ENCODE measurements around the gene ANKRD60. TPM values are rescaled to one million over a fixed set of nuclear protein-coding genes. Genes with fewer than 3 reads are reported as not detected.

The ANKRD60 gene
- polyA plus RNA-seq, 2 donors: not detected

DNA sequence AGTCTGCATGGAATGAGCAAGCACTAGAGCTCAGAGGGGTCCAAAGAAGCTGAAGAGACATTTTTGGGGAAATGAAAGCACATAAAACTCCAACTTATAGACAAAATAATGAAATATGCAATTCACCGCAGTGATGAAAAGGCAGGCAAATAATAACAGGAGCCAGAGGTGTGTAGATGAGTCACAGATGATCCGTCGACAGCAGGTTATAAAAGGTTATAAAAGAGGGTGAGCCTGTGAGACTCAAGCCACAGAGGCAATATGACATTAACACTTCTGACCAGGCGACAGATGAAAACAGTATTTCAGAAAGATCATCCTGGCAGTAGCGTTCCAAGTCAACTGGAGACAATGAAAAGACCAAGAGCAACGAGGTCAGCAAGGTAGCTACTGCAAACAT is 35.8 kb upstream of the ANKRD60 start:
- WGBS, 2 donors: 76 to 79% methylated on average over 6 of the region's 6 CpGs
- no peaks in the 10 kb centered on the region for H3K27me3 ChIP-seq (ENCODE audit: control insufficient read depth in 1 of 2, insufficient read depth in 2 of 2, low read length in 2 of 2)
- H3K4me1 ChIP-seq (ENCODE audit: control insufficient read depth in 2 of 2, insufficient read depth in 2 of 2, low read length in 1 of 2): no peaks in the 10 kb centered on the region
- H3K36me3 ChIP-seq (ENCODE audit: control insufficient read depth in 2 of 2, insufficient read depth in 2 of 2, low read length in 1 of 2): peaks cover 0 to 26% of the 10 kb centered on the region in 2 donors
- no peak overlapping the region for H3K27ac ChIP-seq (ENCODE audit: low read depth in 2 of 2, low read length in 1 of 2)
- H3K4me3 ChIP-seq (ENCODE audit: low read depth in 1 of 2, low read length in 2 of 2): no peak overlapping the region
- H3K9me3 ChIP-seq (ENCODE audit: control insufficient read depth in 2 of 2, insufficient read depth in 1 of 2, low read depth in 1 of 2, low read length in 1 of 2): no peaks in the 10 kb centered on the region

DNA sequence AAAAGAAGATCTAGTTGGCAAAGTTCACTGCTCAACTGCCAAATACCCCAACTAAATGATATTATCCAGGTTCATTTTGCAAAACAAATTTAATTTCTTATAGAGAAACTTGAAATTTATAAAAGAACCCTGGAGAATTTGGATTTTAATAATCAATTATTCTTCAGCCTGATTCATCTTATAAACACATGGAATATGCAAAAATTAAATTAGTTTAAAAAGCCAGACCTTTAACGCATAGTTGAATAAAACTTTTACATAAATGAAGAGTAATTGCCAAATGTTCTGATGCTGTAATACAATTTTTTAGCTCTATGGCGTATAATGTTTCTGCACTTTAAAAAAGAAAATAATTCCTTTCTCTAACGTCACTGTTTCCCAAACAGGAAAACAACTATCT is 33.2 kb upstream of the ANKRD60 start:
- Histone ChIP-seq H3K4me1 (ENCODE audit: control insufficient read depth in 2 of 2, insufficient read depth in 2 of 2, low read length in 1 of 2) (no peaks in the 10 kb centered on the region), H3K4me3 (ENCODE audit: low read depth in 1 of 2, low read length in 2 of 2) (no peak overlapping the region), H3K36me3 (ENCODE audit: control insufficient read depth in 2 of 2, insufficient read depth in 2 of 2, low read length in 1 of 2) (peaks cover 2 to 17% of the 10 kb centered on the region in 2 donors), H3K27me3 (ENCODE audit: control insufficient read depth in 1 of 2, insufficient read depth in 2 of 2, low read length in 2 of 2) (no peaks in the 10 kb centered on the region), H3K9me3 (ENCODE audit: control insufficient read depth in 2 of 2, insufficient read depth in 1 of 2, low read depth in 1 of 2, low read length in 1 of 2) (no peaks in the 10 kb centered on the region), H3K27ac (ENCODE audit: low read depth in 2 of 2, low read length in 1 of 2) (no peak overlapping the region)
- 80 to 88% methylated on average over 3 of the region's 3 CpGs for WGBS, 2 donors

DNA sequence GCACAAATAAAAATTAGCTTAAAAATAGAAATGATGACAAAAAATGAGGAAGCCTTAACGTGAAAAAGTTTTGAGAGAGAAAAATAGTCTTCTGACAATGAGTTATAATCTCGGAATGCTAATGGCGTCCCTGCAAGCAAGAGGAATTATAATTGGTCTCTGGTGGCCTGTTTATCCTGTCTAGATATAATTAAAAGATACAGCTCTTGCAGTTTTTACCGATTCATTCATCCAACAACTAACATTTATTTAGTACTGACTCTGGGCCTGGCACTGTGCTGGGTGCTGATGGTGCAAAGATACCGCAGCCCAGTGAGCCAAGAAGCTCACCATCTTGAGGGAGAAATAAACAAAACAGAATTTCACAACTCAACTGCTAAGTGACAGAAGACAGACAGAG is 31.6 kb upstream of the ANKRD60 start:
- H3K36me3 ChIP-seq (ENCODE audit: control insufficient read depth in 2 of 2, insufficient read depth in 2 of 2, low read length in 1 of 2): peaks cover 2 to 10% of the 10 kb centered on the region in 2 donors

DNA sequence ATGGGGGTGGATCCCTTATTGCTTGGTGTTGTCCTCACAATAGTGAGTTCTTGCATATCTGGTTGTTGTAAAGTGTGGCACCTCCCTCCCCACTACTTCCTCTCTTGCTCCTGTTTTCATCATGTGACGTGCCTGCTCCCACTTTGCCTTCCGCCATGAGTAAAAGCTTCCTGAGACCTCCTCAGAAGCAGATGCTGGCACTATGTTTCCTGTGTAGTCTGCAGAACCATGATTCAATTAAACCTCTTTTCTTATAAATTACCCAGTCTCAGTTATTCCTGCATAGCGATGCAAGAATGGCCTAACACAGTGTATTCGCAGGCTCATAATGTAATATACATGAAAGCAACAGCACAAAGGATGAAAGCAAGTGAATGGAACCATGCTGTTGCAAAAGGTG is 28.4 kb upstream of the ANKRD60 start:
- H3K36me3 ChIP-seq (ENCODE audit: control insufficient read depth in 2 of 2, insufficient read depth in 2 of 2, low read length in 1 of 2): peaks cover 2 to 3% of the 10 kb centered on the region in 2 donors
- no peaks in the 10 kb centered on the region for H3K9me3 ChIP-seq (ENCODE audit: control insufficient read depth in 2 of 2, insufficient read depth in 1 of 2, low read depth in 1 of 2, low read length in 1 of 2)
- H3K27ac ChIP-seq (ENCODE audit: low read depth in 2 of 2, low read length in 1 of 2): no peak overlapping the region
- no peaks in the 10 kb centered on the region for H3K27me3 ChIP-seq (ENCODE audit: control insufficient read depth in 1 of 2, insufficient read depth in 2 of 2, low read length in 2 of 2)
- H3K4me3 ChIP-seq (ENCODE audit: low read depth in 1 of 2, low read length in 2 of 2): no peak overlapping the region
- no peaks in the 10 kb centered on the region for H3K4me1 ChIP-seq (ENCODE audit: control insufficient read depth in 2 of 2, insufficient read depth in 2 of 2, low read length in 1 of 2)
- WGBS, 2 donors: 90 to 98% methylated on average over 4 of the region's 4 CpGs

More for the DNA sequence above, 31.6 kb upstream of the ANKRD60 start:
- WGBS, 2 donors: 81 to 84% methylated on average over 5 of the region's 5 CpGs
- no peaks in the 10 kb centered on the region for H3K4me1 ChIP-seq (ENCODE audit: control insufficient read depth in 2 of 2, insufficient read depth in 2 of 2, low read length in 1 of 2)
- H3K9me3 ChIP-seq (ENCODE audit: control insufficient read depth in 2 of 2, insufficient read depth in 1 of 2, low read depth in 1 of 2, low read length in 1 of 2): no peaks in the 10 kb centered on the region
- no peaks in the 10 kb centered on the region for H3K27me3 ChIP-seq (ENCODE audit: control insufficient read depth in 1 of 2, insufficient read depth in 2 of 2, low read length in 2 of 2)
- H3K4me3 ChIP-seq (ENCODE audit: low read depth in 1 of 2, low read length in 2 of 2): no peak overlapping the region
- H3K27ac ChIP-seq (ENCODE audit: low read depth in 2 of 2, low read length in 1 of 2): no peak overlapping the region

DNA sequence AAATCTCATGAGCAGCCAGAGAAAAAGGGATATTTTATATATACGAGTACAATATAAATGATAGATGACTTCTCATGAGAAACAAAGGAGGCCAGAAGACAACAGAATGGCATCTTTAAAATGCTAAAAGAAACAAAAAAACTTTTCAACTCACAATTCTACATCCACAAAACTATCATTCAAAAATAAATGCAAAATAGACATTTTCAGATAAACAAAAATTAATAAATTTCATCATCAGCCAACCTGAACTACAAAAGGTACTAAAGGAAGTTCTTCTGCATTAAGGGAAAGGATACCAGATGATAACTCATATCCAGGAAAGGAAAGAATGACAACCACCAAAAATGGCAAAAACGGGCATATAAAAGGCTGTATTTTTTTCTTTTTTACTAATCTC is 27.9 kb upstream of the ANKRD60 start:
- no peak overlapping the region for H3K4me3 ChIP-seq (ENCODE audit: low read depth in 1 of 2, low read length in 2 of 2)
- H3K27me3 ChIP-seq (ENCODE audit: control insufficient read depth in 1 of 2, insufficient read depth in 2 of 2, low read length in 2 of 2): no peaks in the 10 kb centered on the region
- H3K4me1 ChIP-seq (ENCODE audit: control insufficient read depth in 2 of 2, insufficient read depth in 2 of 2, low read length in 1 of 2): no peaks in the 10 kb centered on the region
- WGBS, 2 donors: 92 to 93% methylated on average over 2 of the region's 2 CpGs
- H3K27ac ChIP-seq (ENCODE audit: low read depth in 2 of 2, low read length in 1 of 2): no peak overlapping the region
- no peaks in the 10 kb centered on the region for H3K9me3 ChIP-seq (ENCODE audit: control insufficient read depth in 2 of 2, insufficient read depth in 1 of 2, low read depth in 1 of 2, low read length in 1 of 2)
- H3K36me3 ChIP-seq (ENCODE audit: control insufficient read depth in 2 of 2, insufficient read depth in 2 of 2, low read length in 1 of 2): peaks cover 2 to 3% of the 10 kb centered on the region in 2 donors

DNA sequence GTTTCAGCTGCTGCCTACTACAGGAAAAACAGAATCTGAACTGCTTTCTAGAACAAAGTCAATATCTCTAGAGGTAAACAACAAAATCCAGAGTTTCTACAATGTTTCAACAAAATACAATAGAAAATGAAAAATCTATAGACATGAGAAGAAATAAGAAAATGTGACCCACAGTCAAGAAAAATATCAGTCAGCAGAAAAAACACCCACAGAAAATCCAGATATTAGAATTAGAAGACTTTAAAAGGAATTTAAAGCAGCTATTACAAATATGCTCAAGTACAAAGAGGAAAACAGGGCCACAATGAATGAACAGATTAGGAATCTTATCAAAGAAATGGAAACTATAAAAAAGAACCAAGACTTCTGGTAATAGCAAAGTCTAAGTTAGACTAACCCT is 26.4 kb upstream of the ANKRD60 start:
- Histone ChIP-seq H3K4me1 (ENCODE audit: control insufficient read depth in 2 of 2, insufficient read depth in 2 of 2, low read length in 1 of 2) (no peaks in the 10 kb centered on the region), H3K36me3 (ENCODE audit: control insufficient read depth in 2 of 2, insufficient read depth in 2 of 2, low read length in 1 of 2) (peaks cover 0 to 2% of the 10 kb centered on the region in 2 donors), H3K4me3 (ENCODE audit: low read depth in 1 of 2, low read length in 2 of 2) (no peak overlapping the region), H3K9me3 (ENCODE audit: control insufficient read depth in 2 of 2, insufficient read depth in 1 of 2, low read depth in 1 of 2, low read length in 1 of 2) (no peaks in the 10 kb centered on the region), H3K27me3 (ENCODE audit: control insufficient read depth in 1 of 2, insufficient read depth in 2 of 2, low read length in 2 of 2) (no peaks in the 10 kb centered on the region), H3K27ac (ENCODE audit: low read depth in 2 of 2, low read length in 1 of 2) (no peak overlapping the region)

DNA sequence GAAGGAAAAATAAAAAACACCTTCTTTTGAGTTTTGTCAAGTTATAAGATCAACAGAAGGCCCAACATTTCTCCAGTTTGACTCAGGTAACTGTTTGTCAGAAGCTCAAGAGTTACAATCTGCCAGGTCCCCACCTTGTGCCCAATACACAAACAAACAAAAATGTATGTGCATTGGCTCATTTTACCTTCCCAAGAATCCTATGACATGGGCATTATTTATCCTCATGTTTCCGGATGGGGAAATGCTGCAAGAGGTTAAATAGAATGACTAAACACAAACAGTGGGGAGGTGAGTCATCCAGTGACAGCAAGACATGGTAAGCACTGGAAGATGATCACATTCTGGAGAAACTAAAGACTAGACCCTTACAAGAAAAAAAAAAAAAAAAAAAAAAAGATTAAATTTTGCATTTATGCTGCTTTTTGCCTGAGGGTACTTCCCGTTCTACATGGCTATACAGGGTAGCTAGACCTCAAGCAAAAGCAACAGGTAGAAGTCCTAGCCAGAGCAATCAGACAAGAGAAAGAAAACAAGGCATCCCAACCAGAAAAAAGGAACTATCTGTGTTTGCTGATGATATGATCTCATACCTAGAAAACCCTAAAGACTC is 23.6 kb upstream of the ANKRD60 start:
- 68 to 81% methylated on average over 2 of the region's 2 CpGs for WGBS, 2 donors
- H3K4me1 ChIP-seq (ENCODE audit: control insufficient read depth in 2 of 2, insufficient read depth in 2 of 2, low read length in 1 of 2): no peaks in the 10 kb centered on the region
- no peaks in the 10 kb centered on the region for H3K27me3 ChIP-seq (ENCODE audit: control insufficient read depth in 1 of 2, insufficient read depth in 2 of 2, low read length in 2 of 2)
- no peaks in the 10 kb centered on the region for H3K9me3 ChIP-seq (ENCODE audit: control insufficient read depth in 2 of 2, insufficient read depth in 1 of 2, low read depth in 1 of 2, low read length in 1 of 2)
- no peak overlapping the region for H3K27ac ChIP-seq (ENCODE audit: low read depth in 2 of 2, low read length in 1 of 2)
- H3K4me3 ChIP-seq (ENCODE audit: low read depth in 1 of 2, low read length in 2 of 2): no peak overlapping the region
- peaks cover 2 to 6% of the 10 kb centered on the region in 2 donors for H3K36me3 ChIP-seq (ENCODE audit: control insufficient read depth in 2 of 2, insufficient read depth in 2 of 2, low read length in 1 of 2)

DNA sequence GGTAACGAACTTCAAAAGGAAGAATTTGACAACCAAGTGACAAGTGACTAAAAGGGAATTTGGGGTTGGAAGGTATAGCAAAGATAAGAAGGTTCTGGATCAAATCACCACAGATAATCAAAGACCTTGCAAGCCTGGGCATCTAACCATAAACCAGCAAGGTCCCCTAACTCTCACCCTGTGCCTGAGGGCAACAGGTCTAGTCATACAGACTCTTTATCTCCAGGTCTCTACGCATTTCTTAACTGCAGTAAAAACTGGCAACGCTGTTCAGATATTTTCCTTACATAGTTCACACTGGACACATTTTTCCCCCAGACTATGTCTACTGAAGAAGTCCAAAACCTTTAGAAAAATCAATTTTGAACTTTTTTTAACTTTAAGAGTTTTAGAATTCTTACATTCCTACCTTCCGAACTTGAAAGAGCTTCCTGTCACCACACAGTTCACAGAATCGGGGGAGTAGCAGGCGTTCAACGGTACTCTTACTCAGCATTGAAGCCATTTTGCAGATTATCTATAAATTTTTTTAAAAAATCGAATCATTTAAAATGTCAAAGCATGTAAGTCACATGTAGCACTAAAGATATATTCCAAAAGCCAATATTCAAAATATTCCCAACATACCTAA is 23.0 kb upstream of the ANKRD60 start:
- Histone ChIP-seq H3K36me3 (ENCODE audit: control insufficient read depth in 2 of 2, insufficient read depth in 2 of 2, low read length in 1 of 2) (peaks cover 0 to 9% of the 10 kb centered on the region in 2 donors), H3K4me3 (ENCODE audit: low read depth in 1 of 2, low read length in 2 of 2) (no peak overlapping the region), H3K4me1 (ENCODE audit: control insufficient read depth in 2 of 2, insufficient read depth in 2 of 2, low read length in 1 of 2) (no peaks in the 10 kb centered on the region), H3K27ac (ENCODE audit: low read depth in 2 of 2, low read length in 1 of 2) (no peak overlapping the region), H3K27me3 (ENCODE audit: control insufficient read depth in 1 of 2, insufficient read depth in 2 of 2, low read length in 2 of 2) (no peaks in the 10 kb centered on the region), H3K9me3 (ENCODE audit: control insufficient read depth in 2 of 2, insufficient read depth in 1 of 2, low read depth in 1 of 2, low read length in 1 of 2) (no peaks in the 10 kb centered on the region)
- 82 to 88% methylated on average over 8 of the region's 8 CpGs for WGBS, 2 donors

DNA sequence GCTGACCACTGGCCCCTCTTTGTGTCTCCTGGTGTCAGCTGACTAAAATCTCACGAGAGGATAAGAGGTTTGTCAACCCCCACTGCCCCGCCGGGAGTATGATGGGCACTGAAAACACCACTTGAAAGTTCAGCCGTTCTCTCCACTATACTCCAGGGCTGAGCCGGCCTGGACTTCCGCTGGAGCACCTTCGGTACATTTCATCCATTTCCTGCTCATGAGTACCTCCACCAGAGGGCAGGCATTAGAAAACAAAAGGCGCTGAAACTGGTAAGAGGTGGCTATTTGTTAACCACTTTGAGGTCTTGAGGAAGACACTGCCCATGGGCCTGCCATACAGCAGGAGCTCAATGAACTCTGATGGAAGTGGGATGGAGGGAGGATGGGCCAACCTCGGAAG is 17.9 kb upstream of the ANKRD60 start:
- H3K27me3 ChIP-seq (ENCODE audit: control insufficient read depth in 1 of 2, insufficient read depth in 2 of 2, low read length in 2 of 2): no peaks in the 10 kb centered on the region
- 78 to 82% methylated on average over 9 of the region's 9 CpGs for WGBS, 2 donors
- H3K27ac ChIP-seq (ENCODE audit: low read depth in 2 of 2, low read length in 1 of 2): no peak overlapping the region
- H3K4me3 ChIP-seq (ENCODE audit: low read depth in 1 of 2, low read length in 2 of 2): no peak overlapping the region
- H3K4me1 ChIP-seq (ENCODE audit: control insufficient read depth in 2 of 2, insufficient read depth in 2 of 2, low read length in 1 of 2): no peaks in the 10 kb centered on the region
- H3K9me3 ChIP-seq (ENCODE audit: control insufficient read depth in 2 of 2, insufficient read depth in 1 of 2, low read depth in 1 of 2, low read length in 1 of 2): no peaks in the 10 kb centered on the region
- H3K36me3 ChIP-seq (ENCODE audit: control insufficient read depth in 2 of 2, insufficient read depth in 2 of 2, low read length in 1 of 2): peaks cover 7 to 30% of the 10 kb centered on the region in 2 donors

DNA sequence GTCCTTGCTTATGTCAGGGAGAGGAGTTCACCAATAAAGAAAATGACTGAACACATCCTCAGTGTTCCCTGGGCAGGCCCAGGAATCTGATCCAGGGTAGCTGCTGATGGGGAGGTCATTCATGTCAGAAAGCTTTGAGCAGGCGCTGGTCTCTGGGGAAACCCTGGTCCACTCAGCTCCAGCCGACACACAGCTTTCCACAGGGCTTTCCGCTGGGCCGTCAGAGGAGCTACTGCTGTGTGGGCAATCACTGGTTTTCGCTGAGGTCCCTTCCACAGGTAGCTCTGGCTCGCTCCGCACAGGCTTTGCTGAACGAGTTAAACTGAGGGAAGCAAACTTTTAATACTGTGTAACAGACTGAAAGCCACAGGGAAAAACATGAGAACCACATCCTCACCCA is 17.5 kb upstream of the ANKRD60 start:
- Histone ChIP-seq H3K27ac (ENCODE audit: low read depth in 2 of 2, low read length in 1 of 2) (no peak overlapping the region), H3K27me3 (ENCODE audit: control insufficient read depth in 1 of 2, insufficient read depth in 2 of 2, low read length in 2 of 2) (no peaks in the 10 kb centered on the region), H3K36me3 (ENCODE audit: control insufficient read depth in 2 of 2, insufficient read depth in 2 of 2, low read length in 1 of 2) (peaks cover 7 to 30% of the 10 kb centered on the region in 2 donors), H3K9me3 (ENCODE audit: control insufficient read depth in 2 of 2, insufficient read depth in 1 of 2, low read depth in 1 of 2, low read length in 1 of 2) (no peaks in the 10 kb centered on the region), H3K4me3 (ENCODE audit: low read depth in 1 of 2, low read length in 2 of 2) (no peak overlapping the region), H3K4me1 (ENCODE audit: control insufficient read depth in 2 of 2, insufficient read depth in 2 of 2, low read length in 1 of 2) (no peaks in the 10 kb centered on the region)
- WGBS, 2 donors: 94 to 96% methylated on average over 8 of the region's 8 CpGs
